ENCODE measurements around the gene AGRN.

DNA sequence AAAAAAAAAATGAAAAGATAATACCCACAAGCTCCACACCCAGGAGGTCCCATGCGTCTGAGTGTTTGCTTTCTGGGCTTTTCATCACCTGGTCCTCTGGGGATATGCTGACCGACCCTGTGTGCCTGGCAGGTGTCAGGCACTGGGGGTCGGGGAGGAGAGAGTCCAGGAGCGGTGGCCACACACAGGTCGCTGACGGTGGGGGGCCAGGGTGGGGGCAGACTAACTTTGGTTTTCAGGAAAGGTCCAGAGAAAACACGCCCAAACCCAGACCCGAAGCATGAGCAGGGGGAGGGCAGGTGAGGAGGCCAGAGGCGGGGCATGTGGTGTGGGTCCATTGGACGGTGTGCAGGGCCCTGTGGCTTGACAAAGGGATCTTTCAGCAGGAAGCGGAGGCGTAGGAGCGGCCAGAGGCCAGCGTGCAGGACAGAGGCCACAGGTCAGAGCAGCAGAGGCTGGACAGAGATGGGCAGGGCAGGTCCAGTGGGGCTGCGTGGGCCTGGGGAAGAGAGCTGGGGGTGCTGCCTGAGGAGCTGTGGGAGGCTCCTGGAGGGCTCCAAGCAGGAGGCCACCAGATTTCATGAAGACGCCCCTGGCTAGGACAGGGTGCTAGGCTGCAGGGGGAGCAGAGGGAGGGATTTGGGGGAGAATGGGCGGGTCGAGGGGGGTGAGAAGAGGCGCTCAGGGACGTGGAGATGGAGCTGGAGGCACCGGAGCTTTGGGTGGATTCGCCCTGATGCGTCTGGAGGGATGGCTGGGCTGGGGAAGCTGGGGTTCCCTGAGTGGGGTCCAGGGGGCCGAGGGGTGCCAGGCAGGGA is 38.4 kb downstream of the AGRN start:
- TF ChIP-seq CTCF (IDR thresholded peaks at IDR 0.05) = no peak
- no peak for TF ChIP-seq POLR2A (IDR thresholded peaks at IDR 0.05)

Data from Peyer's patch (tissue), 4 donors.